Stimulated activated CD8-positive, alpha-beta memory T cell treated with anti-CD3 and anti-CD28 coated beads, Interleukin-15, amount 100 ng/mL, for 24 hours (primary cell): ENCODE results near the gene ANGPTL8.

Experiments
- DNase-seq: peaks from one replicate; pipeline ENCODE4 v3.0.0-alpha.2; 2020; ENCODE audit warnings: low read depth

The ANGPTL8 gene

DNA sequence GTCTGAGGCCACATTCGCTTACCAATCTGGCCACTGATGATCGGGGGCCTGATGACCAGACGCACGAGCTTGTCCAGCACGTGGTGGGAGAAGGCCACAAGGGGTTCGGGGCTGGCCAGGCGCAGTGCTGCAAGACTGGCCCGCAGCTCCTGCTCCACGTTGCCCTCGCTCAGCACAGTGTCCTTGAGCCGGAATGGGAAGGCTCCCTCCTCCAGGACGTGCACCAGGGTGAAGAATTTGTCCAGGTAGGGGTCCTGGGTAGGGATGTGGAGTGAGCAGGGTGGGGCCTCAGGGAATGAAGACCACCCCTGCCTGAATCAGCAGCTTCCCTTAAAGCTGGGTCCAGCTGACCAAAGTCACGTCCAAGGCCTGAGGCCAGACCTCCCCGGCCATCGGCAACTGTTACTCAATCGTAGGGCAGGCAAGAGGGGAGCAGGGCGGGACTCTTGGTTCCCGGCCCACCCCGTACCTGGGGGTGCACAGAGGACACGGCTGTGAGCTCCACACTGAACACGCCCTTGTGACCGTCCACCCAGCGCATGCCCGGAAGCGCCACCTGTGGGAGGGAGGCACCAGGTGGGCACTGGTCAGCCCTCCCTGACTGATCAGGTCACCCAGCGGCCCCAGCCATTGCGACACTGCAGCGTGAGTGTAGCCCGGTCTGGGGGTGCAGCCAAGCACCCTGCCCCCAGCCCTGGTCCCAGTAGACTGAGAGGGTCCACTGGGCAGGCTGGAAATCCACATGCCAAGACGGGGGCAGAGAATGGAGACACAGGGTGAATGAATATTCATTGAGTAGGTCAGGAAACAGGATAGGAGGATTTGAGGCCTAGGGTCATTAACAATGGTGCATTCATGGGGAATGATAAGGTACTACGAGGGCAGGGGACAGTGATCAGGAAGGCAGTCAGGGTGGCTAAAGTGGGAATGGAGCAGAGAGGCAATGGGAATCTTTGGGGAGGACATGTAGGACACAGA, 2.8 kb upstream of the ANGPTL8 start:
- no peak for DNase-seq

DNA sequence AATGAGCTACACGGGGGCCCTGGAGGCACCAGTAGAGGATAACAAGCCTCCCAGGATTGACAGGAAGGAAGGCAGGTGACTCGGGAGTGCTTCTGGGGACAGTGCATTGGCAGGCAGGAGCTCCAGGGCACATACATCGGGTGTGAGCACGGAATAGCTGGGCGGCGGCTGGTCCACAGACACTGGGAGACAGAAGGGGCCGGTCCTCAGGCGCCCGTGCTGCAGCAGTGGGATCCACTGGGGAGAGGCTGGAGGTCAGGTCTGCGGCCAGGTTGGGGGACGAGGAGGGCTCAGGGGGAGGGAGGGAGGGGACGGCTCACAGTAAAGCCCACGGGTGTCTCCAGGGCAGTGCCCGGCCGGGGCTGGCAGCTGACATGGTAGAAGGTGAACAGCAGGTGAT, 2.1 kb upstream of the ANGPTL8 start:
- DNase-seq, result no peak

DNA sequence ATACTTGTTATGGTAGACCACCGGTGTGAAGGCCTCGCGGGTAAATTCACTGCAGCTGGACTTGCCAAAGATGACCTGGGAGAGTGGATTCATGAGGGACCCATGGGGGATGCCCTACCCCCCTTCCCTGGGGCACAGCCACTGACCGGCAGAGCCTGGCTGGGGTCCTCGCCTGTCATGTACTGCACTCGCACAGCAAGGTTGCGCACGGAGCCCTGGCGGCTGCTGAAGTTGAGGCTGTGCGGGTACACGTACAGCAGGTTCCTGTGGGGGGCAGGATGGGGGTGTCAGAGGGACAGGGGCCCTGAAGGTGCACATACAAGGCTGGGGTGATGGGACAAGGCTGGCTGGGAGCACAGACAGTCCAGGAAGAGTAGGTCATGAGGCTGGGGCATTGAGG, 1.4 kb upstream of the ANGPTL8 start:
- DNase-seq, result no peak

DNA sequence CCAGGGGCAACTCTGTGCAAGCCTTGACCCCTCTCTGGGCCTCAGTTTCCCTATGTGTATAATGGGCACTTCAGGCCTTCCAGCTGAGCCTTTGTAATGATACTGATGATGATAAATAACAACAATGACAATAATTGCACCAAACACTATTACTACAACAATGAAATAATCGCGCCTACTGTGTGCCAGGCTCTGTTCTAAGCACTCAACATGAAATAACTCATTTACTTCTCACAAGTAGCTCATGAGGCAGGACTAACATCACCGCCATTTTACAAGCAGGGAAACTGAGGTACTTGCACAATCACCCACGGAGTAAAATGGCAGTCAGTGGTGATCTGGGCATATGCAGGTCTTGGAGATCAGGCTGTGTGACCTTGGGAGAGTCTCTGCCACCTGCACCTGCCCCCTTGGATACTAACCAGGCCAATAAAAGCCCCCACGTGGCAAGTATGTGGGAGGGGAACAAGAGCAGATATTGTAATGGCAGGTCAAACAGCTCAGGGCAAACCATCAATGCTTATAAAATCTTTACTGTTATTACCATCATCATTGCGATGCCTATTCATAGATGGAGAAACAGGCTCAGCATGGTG, 540 bp upstream of the ANGPTL8 start:
- DNase-seq, result no peak

DNA sequence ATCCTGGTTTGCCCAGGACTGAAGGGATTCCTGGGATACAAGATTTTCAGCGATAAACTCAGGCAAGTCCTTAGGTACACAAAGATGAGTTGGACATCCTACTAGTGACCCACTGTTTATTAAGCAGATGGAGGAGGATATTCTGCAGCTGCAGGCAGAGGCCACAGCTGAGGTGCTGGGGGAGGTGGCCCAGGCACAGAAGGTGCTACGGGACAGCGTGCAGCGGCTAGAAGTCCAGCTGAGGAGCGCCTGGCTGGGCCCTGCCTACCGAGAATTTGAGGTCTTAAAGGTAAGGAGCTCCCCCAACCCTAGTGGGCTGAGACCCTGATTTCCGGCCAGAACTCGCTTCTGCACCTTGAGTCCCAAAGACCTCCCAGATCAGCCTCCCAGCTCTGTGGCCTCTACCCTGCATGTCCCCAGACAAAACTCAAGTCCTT, 607 bp downstream of the ANGPTL8 start:
- no peak for DNase-seq

DNA sequence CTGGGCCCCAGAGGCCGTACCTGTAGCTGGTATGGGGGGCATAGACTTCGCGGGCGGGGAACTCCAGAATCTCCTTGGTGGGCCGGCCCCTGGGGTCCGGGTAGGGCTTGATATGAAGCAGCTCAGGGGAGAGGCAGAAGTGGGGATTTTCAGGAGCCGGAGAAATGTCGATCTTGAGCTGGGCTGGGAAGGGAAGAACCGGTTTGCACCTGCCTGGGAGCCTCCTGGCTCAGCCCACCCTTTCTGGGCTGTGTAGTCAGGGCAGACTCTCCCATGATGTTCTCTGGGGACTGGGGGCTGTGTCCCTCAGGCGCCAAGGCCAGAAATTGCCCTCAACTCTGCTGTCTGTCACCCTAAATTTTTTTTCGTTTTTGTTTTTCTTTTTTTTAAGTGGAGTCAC, 2.6 kb downstream of the ANGPTL8 start:
- DNase-seq, result no peak

DNA sequence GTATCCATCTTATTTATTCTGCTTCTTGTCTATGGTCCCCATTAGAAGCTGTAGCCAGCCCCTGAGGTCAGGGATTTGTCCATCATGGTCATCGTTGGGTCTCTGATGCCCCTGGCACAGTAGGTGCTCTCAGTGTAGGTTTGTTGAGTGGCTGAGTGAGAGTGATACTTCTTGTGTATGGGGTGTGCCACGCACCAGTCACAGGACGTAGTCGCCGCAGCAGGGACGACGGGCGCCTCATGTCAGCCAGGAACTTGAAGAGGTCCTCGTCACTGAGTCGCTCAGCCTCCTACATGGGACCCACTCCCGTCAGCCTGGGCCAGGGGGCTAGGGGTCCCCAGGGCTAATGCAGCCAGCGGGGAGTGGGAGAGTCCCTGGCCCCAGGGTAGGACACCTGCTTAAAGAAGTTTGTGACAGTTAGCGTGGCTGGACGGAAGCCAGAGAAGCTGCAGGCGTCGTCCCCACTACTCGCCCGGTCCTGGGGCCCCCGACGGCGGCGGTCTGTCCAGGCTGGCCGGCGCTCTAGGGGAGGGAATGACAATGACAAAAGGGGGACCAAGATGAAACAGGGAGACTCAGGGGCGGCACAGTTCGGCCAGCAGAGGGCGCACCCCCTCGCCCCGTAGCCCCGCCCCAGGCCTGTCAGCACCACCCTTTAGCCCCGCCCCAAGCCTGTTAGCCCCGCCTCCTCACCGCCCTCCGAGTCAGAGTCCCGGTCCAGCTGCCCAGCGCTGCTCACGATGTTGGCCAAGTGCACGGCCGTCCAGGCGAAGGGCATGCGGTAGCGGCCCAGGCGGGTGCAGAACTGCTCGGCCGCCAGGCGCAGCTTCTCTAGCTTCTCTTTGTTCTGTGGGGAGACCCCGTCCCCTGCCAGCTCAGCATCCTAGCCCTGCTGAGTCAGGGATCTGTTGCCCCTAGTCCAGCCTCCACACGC, 3.7 kb downstream of the ANGPTL8 start:
- DNase-seq, result peak; percentile 85

DNA sequence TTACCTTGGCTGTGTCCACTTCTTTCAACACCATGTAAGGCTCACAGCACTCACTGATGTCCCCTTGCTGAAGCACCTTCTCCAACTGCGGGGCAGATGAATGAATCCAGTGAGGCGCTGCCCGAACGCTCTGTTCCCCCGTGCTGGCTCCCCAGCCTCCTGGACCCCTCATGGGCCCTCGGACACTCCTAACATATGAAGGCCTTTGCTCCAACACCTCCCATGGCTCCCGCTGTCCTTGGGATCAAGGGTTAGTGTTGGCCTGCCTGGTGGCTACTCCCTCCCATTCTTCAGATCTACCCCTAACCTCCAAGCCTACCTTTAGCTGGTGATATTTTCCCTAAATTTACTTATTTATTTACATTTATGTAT, 4.4 kb downstream of the ANGPTL8 start:
- DNase-seq, result no peak

DNA sequence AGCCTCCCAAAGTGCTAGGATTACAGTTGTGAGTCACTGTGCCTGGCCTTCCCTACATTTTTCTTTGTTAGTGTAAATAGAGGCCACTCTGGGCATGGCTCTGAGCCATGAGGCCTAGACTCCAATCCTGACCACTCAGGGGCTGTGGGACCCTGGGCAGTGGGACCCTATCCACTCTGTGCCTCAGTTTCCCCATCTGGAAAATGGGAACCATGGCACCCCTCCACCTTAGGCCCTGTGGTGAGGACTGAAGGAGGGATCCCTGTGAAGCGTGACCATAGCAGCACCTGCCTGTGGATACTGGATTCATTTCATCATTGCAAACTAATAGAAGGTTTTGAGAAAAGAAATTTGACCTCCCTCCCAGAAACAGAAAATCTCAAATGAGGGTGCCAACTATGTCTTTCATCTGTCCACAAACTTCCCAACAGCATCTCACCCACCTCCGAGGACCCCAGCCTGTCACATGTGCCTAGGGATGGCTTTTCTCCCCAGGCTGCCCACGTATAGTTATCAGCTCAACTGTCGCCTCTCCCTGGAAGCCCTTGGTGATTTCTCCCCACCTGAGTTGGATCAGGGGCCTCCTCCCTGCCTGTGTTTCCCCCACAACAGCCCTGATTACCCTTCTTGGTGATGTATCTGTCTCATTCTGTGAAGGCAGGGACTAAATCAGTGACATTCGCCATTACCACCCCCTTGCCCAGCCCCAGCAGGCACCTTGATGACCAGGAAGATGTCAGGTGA, 5.6 kb downstream of the ANGPTL8 start:
- no peak for DNase-seq

DNA sequence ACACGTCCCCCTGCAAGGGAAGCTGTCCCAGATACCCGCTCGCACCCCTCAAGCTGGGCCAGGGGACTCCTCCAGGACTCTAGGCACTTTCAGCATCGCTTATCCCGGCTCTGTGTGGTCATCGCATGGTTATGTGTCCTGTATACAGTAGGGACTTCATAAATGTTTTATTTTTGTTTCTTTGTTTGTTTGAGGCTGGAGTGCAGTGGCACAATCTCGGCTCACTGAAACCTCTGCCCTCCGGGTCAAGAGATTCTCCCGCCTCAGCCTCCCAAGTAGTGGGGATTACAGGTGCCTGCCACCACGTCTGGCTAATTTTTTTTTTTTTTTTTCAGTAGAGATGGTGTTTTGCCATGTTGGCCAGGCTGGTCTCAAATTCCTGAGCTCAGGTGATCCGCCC, 7.5 kb downstream of the ANGPTL8 start:
- DNase-seq, result no peak

DNA sequence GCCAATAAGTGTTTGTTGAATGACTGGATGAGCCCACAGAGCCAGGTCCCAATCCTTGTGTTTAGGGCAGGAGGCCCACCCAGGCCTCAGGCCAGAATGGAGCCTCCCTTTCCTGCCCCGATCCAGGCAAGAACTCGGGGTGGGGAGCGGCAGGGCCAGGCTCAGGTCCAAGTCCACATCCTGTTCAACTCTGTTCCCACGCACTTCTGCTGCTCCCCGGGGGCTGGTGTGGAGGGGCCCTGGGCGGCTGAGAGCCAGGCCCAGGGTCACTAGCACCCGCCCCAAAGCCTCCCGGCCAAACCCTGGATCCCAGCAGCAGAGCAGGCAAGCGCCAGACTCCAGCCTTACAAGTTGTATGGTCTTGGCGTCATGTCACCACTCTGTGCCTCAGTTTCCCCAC, 8.0 kb downstream of the ANGPTL8 start:
- no peak for DNase-seq

DNA sequence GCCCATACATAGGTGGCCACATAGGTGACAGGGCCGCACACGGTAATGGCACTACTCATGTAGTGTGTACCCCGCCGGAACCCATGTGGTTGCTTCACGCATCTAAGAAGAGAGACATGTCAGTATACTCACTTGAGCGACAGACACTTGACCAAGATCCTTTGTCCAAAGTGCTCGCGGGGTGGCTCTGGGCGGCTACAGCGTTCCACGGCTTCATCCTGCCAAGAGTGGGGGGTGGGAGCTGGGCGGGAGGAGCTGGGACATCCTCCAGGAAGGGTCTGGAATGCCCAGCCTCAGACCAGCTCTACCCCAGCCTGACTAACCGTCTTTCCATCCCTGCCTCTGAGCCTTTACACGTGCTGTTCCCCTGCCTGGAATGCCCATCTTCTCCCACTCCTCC, 8.5 kb downstream of the ANGPTL8 start:
- DNase-seq, result no peak

DNA sequence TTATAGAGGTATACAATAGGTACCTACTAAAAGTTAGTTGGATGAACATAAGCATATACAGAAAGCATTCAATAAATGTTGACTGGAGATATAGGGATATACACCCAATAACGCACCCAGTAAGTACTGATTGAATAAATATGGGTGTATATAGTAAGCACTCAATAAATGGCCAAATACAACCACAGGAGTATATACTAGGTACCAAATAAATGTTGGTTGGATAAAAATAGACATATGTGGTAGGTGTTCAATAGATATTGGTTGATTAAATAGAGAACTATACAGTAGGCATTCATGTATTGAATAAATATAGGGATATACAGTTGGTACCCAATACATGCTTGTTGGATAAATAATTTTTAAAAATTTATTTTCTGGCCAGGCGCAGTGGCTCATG, 9.4 kb downstream of the ANGPTL8 start:
- no peak for DNase-seq

DNA sequence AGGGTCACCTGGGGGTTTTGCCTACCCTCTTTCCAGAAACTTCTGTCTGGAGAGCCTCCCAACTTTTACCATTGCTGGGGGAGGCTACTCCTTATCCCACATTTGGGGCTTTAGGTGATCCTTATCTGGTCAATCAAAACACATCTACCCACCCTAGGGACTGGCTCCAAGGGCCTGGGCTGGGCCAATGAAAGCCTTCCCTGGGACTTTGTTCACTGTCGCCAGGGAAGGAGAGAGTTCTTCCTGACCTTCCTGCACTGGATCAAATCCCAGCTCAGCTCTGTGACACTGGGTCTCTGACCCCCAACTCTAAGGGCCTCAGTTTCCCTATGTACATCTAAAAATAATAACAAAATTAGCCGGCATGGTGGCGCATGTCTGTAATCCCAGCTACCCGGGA, 11.8 kb downstream of the ANGPTL8 start:
- no peak for DNase-seq

DNA sequence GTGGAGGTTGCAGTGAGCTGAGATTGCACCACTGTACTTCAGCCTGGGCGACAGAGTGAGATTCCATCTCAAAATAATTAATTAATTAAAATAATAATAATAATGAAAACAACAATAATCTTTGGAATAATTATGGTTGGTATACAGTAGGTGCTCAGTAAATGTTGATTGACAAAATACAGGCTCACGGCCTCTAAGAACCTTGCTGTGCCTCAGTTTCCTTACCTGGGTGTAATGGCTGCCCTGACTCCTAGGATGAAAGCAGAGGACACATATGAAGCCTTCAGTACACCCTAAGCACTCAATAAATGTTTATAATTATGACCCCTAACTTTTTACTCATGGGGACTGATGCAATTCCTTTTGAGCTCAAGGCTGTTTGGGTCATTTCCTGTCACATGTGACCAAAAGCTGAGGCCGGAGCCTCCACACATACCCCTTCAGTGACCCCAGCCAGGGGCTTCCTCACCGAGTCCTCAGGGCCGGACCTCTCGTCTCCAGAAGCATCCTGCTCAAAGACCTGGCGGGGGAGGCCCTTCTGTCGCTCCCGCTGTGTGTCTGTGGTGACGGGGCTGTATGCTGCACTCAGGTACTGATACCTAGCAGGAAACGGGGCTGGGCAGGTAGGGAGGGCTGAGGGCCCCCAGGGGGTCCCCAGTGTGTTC, 12.4 kb downstream of the ANGPTL8 start:
- DNase-seq, result no peak

DNA sequence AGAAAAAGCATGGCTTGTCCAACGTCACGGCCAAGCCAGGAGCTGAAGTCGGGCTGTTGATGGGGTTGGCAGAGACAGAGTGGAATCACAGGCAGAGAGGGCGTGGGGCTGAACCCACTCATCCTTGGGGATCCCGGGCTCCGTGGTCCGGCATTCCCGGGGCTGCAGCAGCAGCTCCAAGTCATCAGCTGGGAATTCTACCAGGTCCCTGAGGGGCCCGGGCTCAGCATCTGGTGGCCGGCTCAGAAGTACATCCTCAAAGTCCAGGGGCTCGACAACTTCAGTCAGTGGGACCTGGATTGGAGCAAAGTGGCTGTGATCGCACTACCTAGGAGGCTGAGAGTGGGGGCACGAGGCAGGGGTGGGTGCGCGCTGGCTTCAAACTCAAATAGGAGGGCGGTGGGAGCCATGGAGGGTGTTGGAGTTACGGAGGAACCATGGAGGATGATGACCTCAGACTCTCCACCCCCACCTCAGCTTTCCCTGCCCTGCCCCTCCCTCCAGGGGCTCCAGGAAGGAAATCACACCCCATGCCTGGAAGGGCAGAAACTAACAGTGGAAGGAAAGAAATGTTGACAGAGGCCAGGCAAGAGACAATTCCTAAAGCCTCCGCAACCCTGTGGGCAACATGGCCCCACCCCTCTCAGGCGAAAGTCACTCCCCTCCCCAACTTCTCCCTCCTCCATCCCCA, 13.4 kb downstream of the ANGPTL8 start:
- no peak for DNase-seq

DNA sequence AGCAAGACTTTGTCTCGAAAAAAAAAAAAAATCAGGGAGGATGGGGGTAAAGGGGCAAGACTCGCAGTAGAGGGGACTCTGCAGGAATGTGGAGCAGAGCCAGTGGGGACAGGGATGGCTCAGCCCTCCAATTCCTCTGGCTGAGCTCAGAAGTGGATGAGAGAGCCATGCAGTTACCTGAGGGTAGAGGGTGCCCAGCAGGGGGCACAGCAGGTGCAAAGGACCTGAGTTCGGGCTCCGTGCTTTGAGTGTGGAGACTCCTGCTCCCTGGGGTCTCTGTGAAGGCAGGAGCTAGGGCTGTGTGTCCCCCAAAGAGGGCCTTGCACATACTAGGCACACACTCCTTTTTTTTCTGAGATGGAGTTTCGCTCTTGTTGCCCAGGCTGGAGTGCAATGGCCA, 15.2 kb downstream of the ANGPTL8 start:
- no peak for DNase-seq

DNA sequence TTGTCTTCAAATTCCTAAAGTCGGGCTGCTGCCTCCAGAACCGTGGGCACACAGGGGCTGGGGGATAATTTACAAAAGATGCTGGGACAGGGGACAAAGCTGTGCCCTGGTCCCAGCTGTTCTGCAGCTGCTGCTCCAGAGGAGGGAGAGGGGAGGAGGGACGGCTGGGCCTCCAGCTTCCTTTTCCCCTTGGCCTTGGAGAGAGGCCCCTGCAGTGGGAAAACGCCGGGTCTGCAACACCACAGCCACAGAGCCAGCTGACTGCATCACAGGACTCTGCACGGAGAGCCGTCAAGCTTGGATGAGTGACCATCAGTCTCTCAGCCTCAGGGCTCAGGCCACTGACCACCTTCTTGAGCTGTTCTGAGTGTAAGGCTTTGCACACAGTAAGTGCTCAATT, 16.8 kb downstream of the ANGPTL8 start:
- no peak for DNase-seq

DNA sequence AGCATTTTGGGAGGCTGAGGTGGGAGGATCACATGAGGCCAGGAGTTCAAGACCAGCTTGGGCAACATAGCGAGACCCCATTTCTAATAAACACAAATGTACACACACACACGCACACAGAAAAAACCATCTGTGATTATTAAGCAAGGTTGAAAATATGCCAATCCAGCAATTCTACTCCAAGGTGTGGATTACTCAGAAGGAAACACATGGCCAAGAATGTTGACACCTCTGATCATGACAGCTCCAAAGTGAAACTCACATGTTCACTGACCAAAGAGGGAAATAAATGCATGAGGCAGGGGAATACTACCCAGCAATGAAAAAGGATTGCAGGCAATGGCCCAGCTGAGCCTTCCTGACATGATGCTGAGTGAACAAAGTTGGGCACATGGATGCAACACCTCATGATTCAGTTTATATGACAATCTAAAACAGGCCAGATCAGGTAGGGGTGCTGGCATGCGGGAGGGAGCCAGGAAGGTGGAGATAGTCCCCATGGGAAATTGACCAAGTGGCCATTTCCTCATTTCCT, 18.5 kb downstream of the ANGPTL8 start:
- no peak for DNase-seq

DNA sequence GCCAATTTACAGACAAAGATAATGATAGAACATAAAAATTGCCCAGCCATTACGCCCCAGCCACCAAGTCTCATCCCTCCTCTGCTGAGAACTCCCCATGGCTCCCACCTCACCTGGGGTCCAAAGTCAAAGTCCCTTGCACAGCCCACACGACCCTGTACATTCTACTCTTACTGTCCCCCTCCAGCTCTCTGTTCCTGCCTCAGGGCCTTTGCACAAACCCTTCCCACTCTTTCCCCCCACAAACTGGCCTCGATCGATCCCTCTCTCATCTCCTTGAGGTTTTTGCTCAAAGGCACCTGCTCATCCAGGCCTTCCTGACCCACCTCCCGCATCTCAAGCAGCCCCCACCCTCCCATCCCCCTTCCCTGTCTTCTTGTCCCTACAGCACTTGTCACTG, 21.6 kb downstream of the ANGPTL8 start:
- DNase-seq, result no peak
